ENCODE data around the gene ADGRL1.

The ADGRL1 gene

DNA sequence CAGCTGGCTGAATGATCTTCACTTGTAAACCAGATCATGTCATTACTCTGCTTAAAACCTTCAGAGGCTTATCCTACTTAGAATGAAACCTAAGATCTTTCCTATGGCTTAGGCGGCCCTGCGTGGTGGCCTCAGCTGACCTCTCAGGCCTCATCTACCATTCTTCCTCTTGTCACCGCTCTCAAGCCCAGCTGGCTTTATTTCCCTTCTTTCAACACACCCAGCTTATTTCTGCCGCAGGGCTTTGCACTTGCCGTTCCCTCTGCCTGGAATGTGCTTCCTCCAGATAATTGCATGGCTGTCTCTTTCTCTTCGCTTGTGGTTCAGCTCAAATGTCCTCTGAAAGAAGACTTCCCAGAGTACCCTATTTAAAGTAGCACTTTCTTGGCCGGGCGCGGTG lies 66.0 kb downstream of the ADGRL1 start:
- no peak for DNase-seq (ENCODE audit: low read depth in 2 of 2)

DNA sequence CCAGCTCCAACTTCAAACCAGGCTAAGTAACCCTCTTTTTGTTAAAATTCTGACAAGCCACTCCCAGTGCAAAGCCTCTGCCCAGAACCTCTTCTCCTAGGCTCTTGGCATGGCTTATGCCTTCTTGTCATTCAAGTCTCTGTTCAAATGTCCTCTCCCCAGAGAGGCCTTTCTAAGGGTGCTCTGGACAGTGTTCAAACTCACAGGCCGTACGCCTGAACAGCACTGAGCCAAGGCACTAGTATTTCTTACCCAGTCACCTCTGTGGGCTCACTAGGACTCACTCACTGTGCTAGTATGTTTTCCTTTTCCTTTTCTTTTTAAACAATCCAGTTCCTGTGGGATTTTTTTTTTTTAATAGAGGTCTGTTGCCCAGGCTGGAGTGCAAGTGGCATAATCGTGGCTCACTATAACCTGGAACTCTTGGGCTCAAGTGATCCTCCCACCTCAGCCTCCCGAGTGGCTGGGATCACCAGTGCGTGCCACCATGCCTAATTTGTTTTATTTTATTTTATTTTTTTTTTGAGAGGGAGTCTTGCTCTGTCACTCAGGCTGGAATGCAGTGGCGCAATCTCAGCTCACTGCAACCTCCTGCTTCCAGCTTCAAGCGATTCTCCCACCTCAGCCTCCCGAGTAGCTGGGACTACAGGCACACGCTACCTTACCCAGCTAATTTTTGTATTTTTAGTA lies 67.2 kb downstream of the ADGRL1 start:
- no peak for DNase-seq (ENCODE audit: low read depth in 2 of 2)

DNA sequence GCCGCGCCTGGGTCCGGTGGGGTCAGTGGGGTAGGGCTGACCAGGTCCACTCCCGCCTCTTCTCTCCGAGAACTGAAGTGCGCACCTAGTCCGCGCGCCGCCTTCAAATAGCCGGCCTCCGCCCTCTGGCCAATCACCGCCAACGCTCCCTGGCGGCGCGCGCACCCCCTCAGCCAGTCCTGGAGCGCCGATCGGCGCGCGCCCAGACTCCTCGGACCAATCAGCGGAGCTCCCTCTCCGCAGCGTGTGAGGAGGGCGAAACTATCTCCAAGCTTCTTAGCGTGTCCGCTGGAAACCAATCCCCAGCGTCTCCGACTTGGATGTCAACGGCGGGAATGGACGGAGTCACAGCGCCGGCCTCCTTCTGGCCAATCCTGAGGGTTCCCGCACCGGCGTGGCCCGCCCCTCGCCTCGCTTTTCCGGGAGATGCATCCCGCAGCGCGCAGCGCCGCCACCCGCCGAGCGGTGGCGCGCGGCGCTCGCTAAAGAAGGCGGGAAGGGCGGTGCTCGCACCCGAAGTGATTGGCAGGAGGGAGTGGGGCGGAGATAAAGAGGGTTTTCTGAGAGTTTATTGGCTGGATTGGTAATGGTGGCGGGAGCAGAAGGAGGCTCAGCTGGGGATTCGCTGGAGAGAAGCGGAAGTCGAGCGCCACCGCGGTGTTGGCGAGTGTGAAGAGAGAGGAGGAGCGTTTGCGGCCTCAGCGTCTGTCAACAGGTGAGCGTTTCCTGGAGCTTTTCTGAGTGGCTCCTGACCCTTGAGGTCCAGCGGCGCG lies 69.3 kb downstream of the ADGRL1 start, which contains the start of gene ASF1B:
Gene ASF1B (minus strand): TSS at position 81 of the 773 bp plus-strand sequence. CDS start 133 bp downstream, outside the sequence.
- peak; percentile 95 to 99 for DNase-seq (ENCODE audit: low read depth in 2 of 2)

- DNase-seq (ENCODE audit: low read depth in 2 of 2), result no peak
Measured at GRCh38 chr19:14135985-14136508, 69.9 kb downstream of the ADGRL1 start.

GRCh38 chr19:14135355-14135754 lies 70.6 kb downstream of the ADGRL1 start:
- DNase-seq (ENCODE audit: low read depth in 2 of 2), result no peak

DNA sequence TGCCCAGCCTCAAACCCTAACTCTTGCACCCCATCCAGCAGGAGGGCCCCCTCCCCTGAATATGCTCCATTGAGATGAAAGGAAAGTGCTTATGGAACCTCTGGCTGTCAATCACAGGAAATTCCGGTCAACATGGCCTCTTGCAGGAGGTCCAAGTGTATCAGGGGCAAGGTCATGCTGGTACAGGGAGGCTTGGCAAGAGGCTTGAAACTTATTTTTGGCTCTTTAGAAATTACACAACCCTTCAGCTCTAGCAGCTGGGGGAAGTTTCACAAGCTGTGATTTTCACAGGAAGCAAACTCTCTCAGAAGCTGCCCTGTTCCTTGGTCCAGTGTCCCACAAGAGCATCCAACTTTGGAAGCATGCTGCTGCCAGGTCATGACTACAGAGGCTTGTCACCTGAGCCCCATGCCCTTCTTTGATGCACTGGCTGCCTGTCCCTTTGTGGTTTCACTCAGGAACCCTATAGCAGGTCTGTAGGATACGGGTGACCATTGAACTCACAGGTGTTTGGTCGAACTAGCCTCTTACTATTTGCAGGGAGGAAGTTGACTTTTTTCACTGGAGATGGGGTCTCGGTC lies 78.0 kb downstream of the ADGRL1 start:
- no peak for DNase-seq (ENCODE audit: low read depth in 2 of 2)

DNA sequence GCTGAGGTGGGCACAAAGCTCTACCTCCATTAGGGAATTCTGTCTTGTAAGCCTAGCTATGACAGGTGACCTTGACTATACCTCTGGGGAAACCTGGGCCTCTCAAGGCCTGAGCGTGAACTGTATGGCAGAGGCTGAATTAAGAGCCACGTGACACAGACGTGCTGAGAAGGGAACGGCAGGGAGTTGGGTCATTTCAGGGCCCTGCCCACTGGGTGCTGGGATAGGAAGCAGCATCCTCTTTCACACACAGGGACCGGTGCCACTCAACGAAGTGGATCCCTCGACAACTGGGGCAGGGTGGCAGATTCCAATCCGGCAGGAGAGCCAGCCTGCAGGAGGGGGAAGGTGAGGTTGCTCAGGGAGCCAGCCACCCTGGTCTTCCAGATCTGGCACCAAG lies 78.8 kb downstream of the ADGRL1 start:
- no peak for DNase-seq (ENCODE audit: low read depth in 2 of 2)

- no peak for DNase-seq (ENCODE audit: low read depth in 2 of 2)
Measured at GRCh38 chr19:14122924-14123323, 83.0 kb downstream of the ADGRL1 start.

- DNase-seq (ENCODE audit: low read depth in 2 of 2), result no peak
Measured at GRCh38 chr19:14120497-14120780, 85.5 kb downstream of the ADGRL1 start.

DNA sequence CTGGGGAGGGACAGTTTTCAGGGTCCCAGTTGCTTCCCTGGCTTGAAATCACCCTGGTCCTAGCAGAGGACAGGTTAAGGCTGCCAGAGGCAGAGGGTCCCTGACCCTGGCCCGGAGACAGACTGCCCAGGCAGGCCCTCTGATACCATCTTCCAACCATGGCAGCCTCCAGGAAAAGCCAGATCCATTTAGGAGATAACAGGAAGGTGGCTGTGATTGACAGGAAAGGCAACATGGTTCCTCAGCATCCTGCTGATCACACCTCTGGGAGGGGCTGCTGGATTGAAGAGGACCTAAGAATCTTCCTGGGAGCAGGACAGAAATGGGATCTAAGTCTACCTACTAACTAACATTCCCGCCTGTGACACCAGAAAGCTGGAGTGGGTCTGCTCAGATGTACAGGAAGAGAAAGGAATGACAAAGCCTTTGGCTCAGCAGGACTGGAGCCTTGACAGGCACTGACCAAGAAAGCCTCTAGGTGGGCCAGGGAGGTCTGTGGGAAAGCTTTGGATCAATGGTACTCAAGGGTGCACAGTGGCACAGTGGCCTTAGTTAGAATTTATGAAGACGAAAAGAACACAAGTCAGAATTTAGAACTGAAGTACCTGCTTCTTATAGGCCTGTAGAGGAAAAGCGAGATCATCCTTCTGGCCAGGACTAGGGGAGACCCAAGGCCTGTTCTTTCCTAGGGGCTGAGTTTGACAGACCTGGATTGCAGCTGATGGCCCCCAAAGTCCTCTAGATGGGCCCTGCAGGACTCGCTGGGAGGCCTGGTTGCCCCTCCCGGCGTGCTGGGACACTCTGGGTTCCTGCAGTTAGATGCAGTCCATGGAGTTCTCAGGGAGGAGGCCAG lies 86.1 kb downstream of the ADGRL1 start:
- no peak for DNase-seq (ENCODE audit: low read depth in 2 of 2)

DNA sequence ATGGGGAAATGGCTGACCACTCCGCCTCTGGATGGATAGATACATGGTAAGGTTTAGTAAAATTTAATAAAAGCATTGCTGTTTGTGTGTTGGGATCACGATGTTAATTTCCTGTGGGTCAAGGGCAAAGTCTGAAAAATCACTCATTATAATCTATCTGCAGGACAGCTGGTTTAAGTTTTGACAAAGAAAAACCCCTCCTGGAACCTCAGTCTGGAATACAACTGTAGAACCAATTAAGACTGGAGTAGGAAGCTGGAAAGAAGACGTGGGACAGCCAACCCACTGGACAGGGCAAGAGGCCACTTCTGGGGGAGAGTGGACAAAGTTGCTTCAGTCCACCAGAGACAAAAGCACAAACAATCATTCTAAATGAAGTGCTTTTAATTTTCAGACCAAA lies 86.8 kb downstream of the ADGRL1 start:
- DNase-seq (ENCODE audit: low read depth in 2 of 2), result no peak

- DNase-seq (ENCODE audit: low read depth in 2 of 2), result no peak
Measured at GRCh38 chr19:14118165-14119051, 87.6 kb downstream of the ADGRL1 start.

- peak; percentile 96 to 98 for DNase-seq (ENCODE audit: low read depth in 2 of 2)
Measured at GRCh38 chr19:14117668-14118164, 88.3 kb downstream of the ADGRL1 start, which contains the start of gene PRKACA. Gene PRKACA, minus strand, starts transcription at chr19:14117762. Its CDS starts 215 bp downstream, at chr19:14117547.

GRCh38 chr19:14116918-14117578 lies 88.9 kb downstream of the ADGRL1 start:
- DNase-seq (ENCODE audit: low read depth in 2 of 2), result no peak

DNA sequence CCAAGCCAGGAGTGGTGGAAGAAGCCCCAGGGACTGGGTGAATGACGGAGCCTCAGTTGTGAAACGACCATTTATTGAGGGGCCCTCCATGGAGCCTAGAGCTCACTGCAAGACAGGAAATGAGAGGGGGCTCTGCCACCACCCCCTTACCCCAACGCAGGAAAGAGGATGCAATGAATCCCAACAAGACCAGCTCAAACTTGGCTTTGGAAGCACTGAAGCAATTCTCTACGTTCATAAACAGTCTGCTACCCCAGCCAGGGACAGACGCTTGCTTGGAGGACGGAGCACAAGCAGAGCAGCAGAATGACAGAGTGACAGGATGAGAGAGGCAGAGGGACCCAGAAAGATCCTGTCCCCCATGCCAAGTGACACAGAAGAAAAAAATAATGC lies 89.4 kb downstream of the ADGRL1 start:
- DNase-seq (ENCODE audit: low read depth in 2 of 2), result no peak

GRCh38 chr19:14115756-14116155 lies 90.2 kb downstream of the ADGRL1 start:
- DNase-seq (ENCODE audit: low read depth in 2 of 2), result no peak

GRCh38 chr19:14114854-14115253 lies 91.1 kb downstream of the ADGRL1 start:
- peak; percentile 32 to 49 for DNase-seq (ENCODE audit: low read depth in 2 of 2)

DNA sequence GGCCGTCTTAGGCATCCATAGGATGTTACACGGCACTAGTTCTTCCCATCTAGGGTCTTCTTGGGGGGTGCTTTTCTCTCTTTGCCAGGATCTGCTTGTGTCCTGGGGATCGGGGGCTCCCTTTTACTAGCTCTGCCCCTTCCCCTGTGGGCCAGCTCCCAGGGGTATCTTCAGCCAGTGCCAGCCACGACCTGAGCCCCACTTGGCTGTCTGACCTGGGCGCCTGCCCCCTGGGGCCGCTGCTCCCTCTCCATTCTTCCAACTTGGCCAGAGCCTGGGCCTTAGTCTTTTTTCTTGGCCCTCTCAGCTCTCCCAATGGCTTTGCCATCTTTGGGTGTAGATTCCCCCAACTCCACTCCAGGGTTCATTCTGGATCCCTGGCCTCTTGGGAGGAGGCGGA lies 91.5 kb downstream of the ADGRL1 start:
- no peak for DNase-seq (ENCODE audit: low read depth in 2 of 2)

DNA sequence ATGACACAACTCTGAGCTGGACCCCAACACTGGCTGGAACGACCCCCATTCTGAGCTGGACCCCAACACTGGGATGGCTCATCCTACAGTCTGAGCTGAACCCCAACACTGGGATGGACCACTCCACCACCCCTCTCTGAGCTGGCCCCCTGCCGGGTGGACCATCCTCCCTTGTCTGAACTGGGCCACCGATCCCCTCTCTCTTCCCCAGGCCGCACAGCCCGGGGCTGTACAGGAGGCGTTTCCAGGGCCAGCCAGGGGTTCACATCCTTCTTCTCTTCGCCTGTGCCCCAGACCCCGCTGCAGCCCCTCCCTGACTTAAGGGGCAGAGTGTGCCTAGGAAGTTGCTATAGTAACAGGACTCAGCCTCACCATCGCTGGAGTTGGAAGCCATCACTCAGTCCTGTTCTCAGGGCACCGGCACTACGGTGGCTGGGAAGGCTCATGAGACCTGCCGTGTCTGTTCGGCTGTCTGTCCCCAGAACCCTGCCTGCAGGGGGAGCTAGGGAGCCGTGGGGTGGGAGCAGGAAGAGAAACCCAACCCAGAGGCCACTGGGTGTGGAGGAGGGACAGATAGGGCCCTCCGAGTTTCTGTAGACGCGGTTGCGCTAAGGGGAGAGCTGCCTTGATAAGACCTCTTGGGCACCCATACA lies 92.1 kb downstream of the ADGRL1 start:
- peak; percentile 49 to 54 for DNase-seq (ENCODE audit: low read depth in 2 of 2)
